A673 (cell line): ENCODE results near the gene TRIM74.
"Not testable (repeated sequence)": the region's sequence is repeated elsewhere in the genome, so short reads cannot be mapped to it uniquely, and the experiment has no call there.

Experiments used
- CTCF ChIP-seq: fragments of 300-800, 200-600 bp; sonication (generic); conservative IDR thresholded peaks from 2 replicates; pipeline ENCODE4 v1.5.1; 2017; ENCODE audit warnings: low read depth, mild to moderate bottlenecking, antibody characterized with exemption, low read length, moderate library complexity, mixed read lengths
- EZH2 ChIP-seq: fragments of 200-600 bp; sonication (generic); IDR thresholded peaks from 2 replicates; pipeline ENCODE4 v1.6.1; 2017; ENCODE audit warnings: borderline replicate concordance, low read depth, mild to moderate bottlenecking, mixed read lengths, antibody characterized with exemption, low read length; ENCODE audit not compliant: poor library complexity, severe bottlenecking

GRCh38 chr7:72976434-72976833 lies 7.2 kb upstream of the TRIM74 start:
- TF ChIP-seq CTCF, EZH2: not testable (repeated sequence)
